Fibroblast of mammary gland (primary cell): ENCODE measurements around the gene PIGR.

ENCODE experiments used
- DNase-seq: peaks from one replicate; pipeline ENCODE4 v3.0.0-alpha.2; 2010; ENCODE audit warnings: low read depth
- H3K4me3 ChIP-seq: 2 replicates; pipeline ENCODE4 v1.5.1; 2011; ENCODE audit warnings: low read depth, mild to moderate bottlenecking, low read length, moderate library complexity; ENCODE audit not compliant: control insufficient read depth
- TF ChIP-seq, protein P1 (sequence below): conservative IDR thresholded peaks from 2 replicates; pipeline ENCODE4 v1.5.1; 2011; ENCODE audit warnings: low read depth, low read length, inconsistent platforms; ENCODE audit not compliant: control insufficient read depth, insufficient read depth

PIGR gene, protein sequence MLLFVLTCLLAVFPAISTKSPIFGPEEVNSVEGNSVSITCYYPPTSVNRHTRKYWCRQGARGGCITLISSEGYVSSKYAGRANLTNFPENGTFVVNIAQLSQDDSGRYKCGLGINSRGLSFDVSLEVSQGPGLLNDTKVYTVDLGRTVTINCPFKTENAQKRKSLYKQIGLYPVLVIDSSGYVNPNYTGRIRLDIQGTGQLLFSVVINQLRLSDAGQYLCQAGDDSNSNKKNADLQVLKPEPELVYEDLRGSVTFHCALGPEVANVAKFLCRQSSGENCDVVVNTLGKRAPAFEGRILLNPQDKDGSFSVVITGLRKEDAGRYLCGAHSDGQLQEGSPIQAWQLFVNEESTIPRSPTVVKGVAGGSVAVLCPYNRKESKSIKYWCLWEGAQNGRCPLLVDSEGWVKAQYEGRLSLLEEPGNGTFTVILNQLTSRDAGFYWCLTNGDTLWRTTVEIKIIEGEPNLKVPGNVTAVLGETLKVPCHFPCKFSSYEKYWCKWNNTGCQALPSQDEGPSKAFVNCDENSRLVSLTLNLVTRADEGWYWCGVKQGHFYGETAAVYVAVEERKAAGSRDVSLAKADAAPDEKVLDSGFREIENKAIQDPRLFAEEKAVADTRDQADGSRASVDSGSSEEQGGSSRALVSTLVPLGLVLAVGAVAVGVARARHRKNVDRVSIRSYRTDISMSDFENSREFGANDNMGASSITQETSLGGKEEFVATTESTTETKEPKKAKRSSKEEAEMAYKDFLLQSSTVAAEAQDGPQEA

DNA sequence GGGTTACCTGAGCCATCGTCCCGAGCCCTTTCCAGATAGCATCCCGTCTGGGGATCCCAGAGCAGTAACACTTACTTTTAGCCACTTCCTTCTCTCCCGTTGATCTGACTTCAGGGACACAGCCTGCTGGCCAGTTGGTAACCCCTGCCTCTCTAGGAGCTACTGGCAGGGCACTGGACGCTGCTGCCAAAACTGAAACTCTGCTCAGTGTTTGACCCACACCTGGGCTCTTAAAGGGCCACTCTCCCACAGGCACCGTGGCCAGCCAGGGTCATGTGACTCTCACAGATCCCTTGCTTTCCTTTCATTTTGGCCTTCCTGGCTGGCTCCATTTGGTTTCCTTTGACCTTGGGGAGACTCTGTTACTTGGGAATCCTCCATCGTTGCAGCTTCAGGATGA, at the start of gene PIGR:
Gene PIGR, minus strand, starts transcription at position 206 of the 400 bp plus-strand sequence. CDS start 5,935 bp downstream, outside the sequence.
- no peak within 1 kb of the TSS for H3K4me3 ChIP-seq
- TF ChIP-seq, protein P1, sequence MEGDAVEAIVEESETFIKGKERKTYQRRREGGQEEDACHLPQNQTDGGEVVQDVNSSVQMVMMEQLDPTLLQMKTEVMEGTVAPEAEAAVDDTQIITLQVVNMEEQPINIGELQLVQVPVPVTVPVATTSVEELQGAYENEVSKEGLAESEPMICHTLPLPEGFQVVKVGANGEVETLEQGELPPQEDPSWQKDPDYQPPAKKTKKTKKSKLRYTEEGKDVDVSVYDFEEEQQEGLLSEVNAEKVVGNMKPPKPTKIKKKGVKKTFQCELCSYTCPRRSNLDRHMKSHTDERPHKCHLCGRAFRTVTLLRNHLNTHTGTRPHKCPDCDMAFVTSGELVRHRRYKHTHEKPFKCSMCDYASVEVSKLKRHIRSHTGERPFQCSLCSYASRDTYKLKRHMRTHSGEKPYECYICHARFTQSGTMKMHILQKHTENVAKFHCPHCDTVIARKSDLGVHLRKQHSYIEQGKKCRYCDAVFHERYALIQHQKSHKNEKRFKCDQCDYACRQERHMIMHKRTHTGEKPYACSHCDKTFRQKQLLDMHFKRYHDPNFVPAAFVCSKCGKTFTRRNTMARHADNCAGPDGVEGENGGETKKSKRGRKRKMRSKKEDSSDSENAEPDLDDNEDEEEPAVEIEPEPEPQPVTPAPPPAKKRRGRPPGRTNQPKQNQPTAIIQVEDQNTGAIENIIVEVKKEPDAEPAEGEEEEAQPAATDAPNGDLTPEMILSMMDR, result no peak
- DNase-seq, result no peak

DNA sequence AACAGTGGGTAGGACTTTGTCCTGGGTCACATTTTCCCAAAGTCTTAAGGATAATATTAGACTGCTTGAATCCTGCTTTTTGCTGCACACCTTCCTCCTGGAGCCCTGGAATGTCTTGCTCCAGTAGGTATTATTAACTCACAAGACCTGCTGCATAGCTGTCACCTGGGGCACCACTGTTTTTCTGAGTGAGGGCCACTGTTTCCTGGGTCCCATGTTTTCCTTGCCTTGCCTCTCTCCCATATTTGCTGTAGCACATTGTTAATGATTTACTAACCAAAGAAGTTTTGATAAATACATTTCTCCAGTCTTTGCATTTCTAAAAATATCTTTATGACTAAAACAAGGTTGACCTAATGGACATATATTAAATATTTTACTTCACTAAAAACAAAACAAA, 46.5 kb upstream of the PIGR start:
- no peak overlapping the region for H3K4me3 ChIP-seq
- TF ChIP-seq, protein P1, result no peak
- no peak for DNase-seq

DNA sequence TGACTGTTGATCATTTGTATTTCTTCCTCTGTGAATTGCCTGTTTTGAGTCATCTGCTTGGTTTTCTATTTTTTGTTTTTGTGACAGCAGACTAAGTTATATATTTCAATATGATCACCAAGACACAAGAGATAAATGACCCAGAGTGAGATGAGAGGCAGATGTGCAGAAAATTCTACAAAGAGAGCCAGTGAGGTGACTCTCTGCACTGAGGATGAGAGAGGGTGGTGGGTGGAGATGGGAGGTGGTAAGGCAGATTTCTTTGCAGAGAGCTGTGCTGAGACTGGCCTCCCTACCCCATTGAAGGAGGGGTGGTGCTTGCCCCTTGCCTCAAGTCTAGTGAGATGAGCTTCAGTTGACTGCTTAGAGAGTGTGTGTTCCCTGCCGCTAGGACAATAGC, 41.6 kb upstream of the PIGR start:
- no peak overlapping the region for H3K4me3 ChIP-seq
- no peak for DNase-seq
- TF ChIP-seq, protein P1, result no peak

DNA sequence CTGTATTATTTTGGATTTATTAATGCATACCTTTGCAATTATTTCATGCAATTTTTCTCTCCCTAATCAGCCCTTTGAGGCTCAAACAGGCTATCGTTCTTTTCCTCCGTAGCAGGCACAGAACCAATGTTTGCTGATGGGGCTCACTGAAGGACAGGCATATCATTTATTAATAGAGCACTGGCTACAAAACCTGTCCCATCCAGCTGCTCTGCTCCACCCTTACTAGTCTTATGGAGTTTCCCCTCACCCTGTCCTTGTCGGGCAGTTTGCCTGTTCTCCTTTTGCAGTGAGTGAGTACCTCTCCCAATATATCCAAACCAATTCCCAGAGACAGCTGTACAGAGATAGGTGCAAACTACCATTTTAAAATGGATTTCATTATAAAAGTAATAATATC, 40.6 kb upstream of the PIGR start:
- H3K4me3 ChIP-seq, result no peak overlapping the region
- DNase-seq, result no peak
- TF ChIP-seq, protein P1, result no peak

DNA sequence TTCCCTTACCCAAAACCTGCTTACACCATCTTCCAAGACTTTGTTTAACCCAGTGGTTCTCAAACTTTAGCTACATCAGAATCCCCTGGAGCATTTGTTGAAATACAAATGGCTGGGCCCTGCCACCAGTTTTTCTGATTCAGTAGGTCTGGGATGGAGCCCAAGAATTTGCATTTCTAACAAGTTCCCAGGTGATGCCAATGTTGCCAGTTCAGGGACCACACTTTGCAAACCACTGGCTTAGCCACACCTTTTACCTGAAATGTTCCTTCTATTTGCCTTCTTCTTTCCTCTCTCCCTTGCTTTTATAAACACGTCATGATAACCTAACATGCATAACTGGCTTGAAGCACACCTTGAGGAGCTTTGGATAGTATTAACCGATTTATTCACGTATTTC, 40.1 kb upstream of the PIGR start:
- TF ChIP-seq, protein P1, result no peak
- no peak for DNase-seq
- no peak overlapping the region for H3K4me3 ChIP-seq

DNA sequence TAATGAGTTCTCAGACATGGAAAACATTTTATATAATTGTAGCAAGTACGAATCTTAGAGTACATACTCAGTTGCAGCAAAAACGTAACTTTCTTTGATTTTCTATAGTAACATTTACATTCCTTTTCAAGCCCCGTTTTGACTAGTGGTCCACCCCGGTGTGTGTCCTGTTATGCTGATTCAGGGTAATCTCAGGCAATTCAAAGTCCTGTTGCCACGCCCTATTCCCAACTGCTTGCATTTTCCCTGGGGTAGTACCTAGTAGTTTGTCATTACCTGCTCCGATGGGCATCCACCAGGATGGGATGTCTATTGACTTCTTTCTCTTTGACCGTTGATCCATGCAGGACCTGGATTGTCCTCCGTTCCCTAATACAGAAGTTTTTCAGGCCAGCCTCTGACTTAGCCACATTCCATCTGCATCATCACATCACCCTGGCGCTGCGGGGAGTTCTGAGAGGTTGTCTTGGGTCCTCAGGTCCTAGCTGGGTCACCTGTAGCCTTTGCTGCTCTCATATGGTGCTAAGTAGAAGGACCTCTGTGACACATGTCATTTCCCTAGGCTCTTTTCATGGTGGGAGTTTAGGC, 39.0 kb upstream of the PIGR start:
- TF ChIP-seq, protein P1, result no peak
- no peak for DNase-seq
- no peak overlapping the region for H3K4me3 ChIP-seq
